SK-N-SH (cell line): ENCODE data around the gene NBEA. TPM values are rescaled to one million over a fixed set of nuclear protein-coding genes. Genes with fewer than 3 reads are reported as not detected.

Experiments
- CTCF ChIA-PET: fragments of 300-600, 350-600 bp; formaldehyde crosslinking; extraction: SDS; loops from one replicate; lab custom pipeline; 2021; lab: Yijun Ruan, JAX
- POLR2A ChIA-PET: fragments of 350-600 bp; sonication (Branson Sonifier 250); formaldehyde crosslinking; extraction: SDS; loops from one replicate; lab custom pipeline; 2020; ENCODE audit warnings: antibody characterized with exemption, inconsistent platforms; lab: Yijun Ruan, JAX
- DNase-seq: peaks from one replicate; pipeline ENCODE4 v3.0.0; 2012
- H2AFZ ChIP-seq: fragments of 200-600 bp; sonication (generic); 2 replicates; pipeline ENCODE4 v1.8.1; 2016; ENCODE audit warnings: antibody characterized with exemption, mild to moderate bottlenecking, low read depth
- H3F3A ChIP-seq: fragments of 200-600 bp; sonication (generic); replicated peaks from 2 replicates; pipeline ENCODE3; 2016; ENCODE audit warnings: antibody characterized with exemption, mild to moderate bottlenecking; ENCODE audit not compliant: insufficient read depth
- H3K27ac ChIP-seq, 2 experiments: fragments of 200-500 bp in 1 of 2; fragments of 200-600 bp in 1 of 2; sonication (Bioruptor generic) in 1 of 2; sonication (generic), shearing (Covaris generic) in 1 of 2; 2 replicates each; pipeline versions ENCODE4 v1.5.1 to v1.6.1; 2014 to 2016; ENCODE audit warnings: low read depth in 2 of 2, inconsistent platforms in 1 of 2, low read length in 1 of 2, mild to moderate bottlenecking in 1 of 2, mixed read lengths in 1 of 2
- H3K27me3 ChIP-seq: fragments of 200-600 bp; sonication (generic), shearing (Covaris generic); 2 replicates; pipeline ENCODE4 v1.6.1; 2016; ENCODE audit warnings: mixed run types; ENCODE audit not compliant: insufficient read depth
- H3K36me3 ChIP-seq, 2 experiments: fragments of 200-500 bp in 1 of 2; fragments of 200-600 bp in 1 of 2; sonication (Bioruptor generic) in 1 of 2; sonication (generic) in 1 of 2; replicated peaks in 1 of 2; 2 replicates each; pipeline versions ENCODE3 to v1.5.1; 2014 to 2016; ENCODE audit warnings: low read length in 1 of 2, mild to moderate bottlenecking in 1 of 2; ENCODE audit not compliant: insufficient read depth in 2 of 2, control insufficient read depth in 1 of 2
- H3K4me1 ChIP-seq, 2 experiments: fragments of 200-500 bp in 1 of 2; fragments of 200-600 bp in 1 of 2; sonication (Bioruptor generic) in 1 of 2; sonication (generic), shearing (Covaris generic) in 1 of 2; 2 replicates each; pipeline versions ENCODE4 v1.5.1 to v1.6.1; 2014 to 2016; ENCODE audit warnings: low read depth in 1 of 2, low read length in 1 of 2, mixed run types in 1 of 2; ENCODE audit not compliant: insufficient read depth in 2 of 2, control insufficient read depth in 1 of 2
- H3K4me2 ChIP-seq: fragments of 200-600 bp; sonication (generic), shearing (Covaris generic); 2 replicates; pipeline ENCODE4 v1.6.1; 2017; ENCODE audit warnings: mixed run types
- H3K4me3 ChIP-seq, 2 experiments: fragments of 200-500 bp in 1 of 2; fragments of 200-600 bp in 1 of 2; sonication (Bioruptor generic) in 1 of 2; sonication (generic), shearing (Covaris generic) in 1 of 2; 2 replicates each; pipeline versions ENCODE4 v1.5.1 to v1.8.1; 2014 to 2016; ENCODE audit warnings: low read depth in 2 of 2, inconsistent platforms in 1 of 2, low read length in 1 of 2, mild to moderate bottlenecking in 1 of 2, mixed read lengths in 1 of 2, moderate library complexity in 1 of 2
- H3K79me2 ChIP-seq: fragments of 200-600 bp; sonication (generic); 2 replicates; pipeline ENCODE4 v1.8.1; 2017; ENCODE audit warnings: mild to moderate bottlenecking; ENCODE audit not compliant: insufficient read depth
- H3K9ac ChIP-seq: fragments of 200-600 bp; sonication (generic); 2 replicates; pipeline ENCODE4 v1.6.1; 2017; ENCODE audit warnings: mixed run types
- H3K9me2 ChIP-seq: fragments of 200-600 bp; sonication (generic); 2 replicates; pipeline ENCODE4 v1.6.1; 2017; ENCODE audit warnings: mixed run types
- H3K9me3 ChIP-seq: fragments of 200-600 bp; sonication (generic); 2 replicates; pipeline ENCODE4 v1.6.1; 2017; ENCODE audit warnings: mixed run types, mild to moderate bottlenecking, moderate library complexity
- H4K20me1 ChIP-seq: fragments of 200-600 bp; sonication (generic); 2 replicates; pipeline ENCODE4 v1.6.1; 2017; ENCODE audit warnings: mild to moderate bottlenecking, mixed run types; ENCODE audit not compliant: insufficient read depth
- ELF1 ChIP-seq: IDR thresholded peaks from 2 replicates; pipeline ENCODE4 v1.4.0; 2012
- EZH2phosphoT487 ChIP-seq: fragments of 200-600 bp; sonication (generic); IDR thresholded peaks from 2 replicates; pipeline ENCODE4 v1.6.1; 2017; ENCODE audit warnings: low read depth, mixed run types, mild to moderate bottlenecking, antibody characterized with exemption, moderate library complexity, borderline replicate concordance
- FOXJ3 ChIP-seq: sonication (generic); formaldehyde crosslinking; IDR thresholded peaks from 2 replicates; pipeline ENCODE4 v1.5.1; 2020; ENCODE audit warnings: mild to moderate bottlenecking, missing genetic modification reagents
- NRF1 ChIP-seq: IDR thresholded peaks from 2 replicates; pipeline ENCODE4 v1.6.1; 2012; ENCODE audit warnings: low read depth, mild to moderate bottlenecking, low read length
- POLR2AphosphoS5 ChIP-seq: IDR thresholded peaks from 2 replicates; pipeline ENCODE4 v1.6.1; 2012; ENCODE audit warnings: low read depth, low read length
- RAD21 ChIP-seq: IDR thresholded peaks from 2 replicates; pipeline ENCODE4 v1.6.1; 2012; ENCODE audit warnings: mild to moderate bottlenecking, low read length
- RCOR1 ChIP-seq: fragments of 150-350 bp; IDR thresholded peaks from 2 replicates; pipeline ENCODE4 v1.6.1; 2017; ENCODE audit warnings: antibody characterized with exemption, low read length
- RFX5 ChIP-seq: IDR thresholded peaks from 2 replicates; pipeline ENCODE4 v1.6.1; 2012; ENCODE audit warnings: mild to moderate bottlenecking, improper control_type of control experiment, low read length
- RXRA ChIP-seq: IDR thresholded peaks from 2 replicates; pipeline ENCODE4 v1.4.0; 2012; ENCODE audit warnings: low read depth, mild to moderate bottlenecking, borderline replicate concordance
- SIN3A ChIP-seq: IDR thresholded peaks from 2 replicates; pipeline ENCODE4 v1.6.1; 2012; ENCODE audit warnings: low read depth, mild to moderate bottlenecking, low read length, moderate library complexity, borderline replicate concordance
- TAF1 ChIP-seq: IDR thresholded peaks from 2 replicates; pipeline ENCODE4 v1.6.1; 2012; ENCODE audit warnings: low read depth, mild to moderate bottlenecking, low read length, moderate library complexity, borderline replicate concordance
- WGBS: methylation state at CpG from one replicate; pipeline ENCODE4 v1.1.6; 2017; ENCODE audit warnings: low lambda C conversion rate; 5-methylcytosine and 5-hydroxymethylcytosine counted together
- polyA plus RNA-seq, 3 experiments: library from polyadenylated mRNA; depleted of rRNA; stranded (reverse); fragments of >200 nt; gene quantifications; 2 replicates each; pipeline ENCODE4 v1.2.3, GENCODE V29; 2012
- TF ChIP-seq, protein P1 (sequence below): fragments of 150-350 bp; IDR thresholded peaks from 2 replicates; pipeline ENCODE4 v1.6.1; 2016; ENCODE audit warnings: mild to moderate bottlenecking, low read depth, low read length
- TF ChIP-seq, protein P2 (sequence below): fragments of 200-600 bp; sonication (generic); IDR thresholded peaks from 2 replicates; pipeline ENCODE4 v1.6.1; 2017; ENCODE audit warnings: antibody characterized with exemption, mild to moderate bottlenecking, moderate library complexity
- TF ChIP-seq, protein P3 (sequence below): IDR thresholded peaks from 2 replicates; pipeline ENCODE4 v1.4.0; 2012; ENCODE audit warnings: low read depth
- TF ChIP-seq, protein P4 (sequence below): IDR thresholded peaks from 2 replicates; pipeline ENCODE4; 2012
- TF ChIP-seq, protein P5 (sequence below): IDR thresholded peaks from 2 replicates; pipeline ENCODE4 v1.4.0; 2012; ENCODE audit warnings: low read depth, borderline replicate concordance
- TF ChIP-seq, protein P6 (sequence below): IDR thresholded peaks from 2 replicates; pipeline ENCODE4 v1.6.1; 2012; ENCODE audit warnings: mild to moderate bottlenecking, low read depth, low read length, moderate library complexity

NBEA gene
- polyA plus RNA-seq, 1 of the 3 experiments (the other 2 are of a cell fraction): 12.3 TPM

DNA sequence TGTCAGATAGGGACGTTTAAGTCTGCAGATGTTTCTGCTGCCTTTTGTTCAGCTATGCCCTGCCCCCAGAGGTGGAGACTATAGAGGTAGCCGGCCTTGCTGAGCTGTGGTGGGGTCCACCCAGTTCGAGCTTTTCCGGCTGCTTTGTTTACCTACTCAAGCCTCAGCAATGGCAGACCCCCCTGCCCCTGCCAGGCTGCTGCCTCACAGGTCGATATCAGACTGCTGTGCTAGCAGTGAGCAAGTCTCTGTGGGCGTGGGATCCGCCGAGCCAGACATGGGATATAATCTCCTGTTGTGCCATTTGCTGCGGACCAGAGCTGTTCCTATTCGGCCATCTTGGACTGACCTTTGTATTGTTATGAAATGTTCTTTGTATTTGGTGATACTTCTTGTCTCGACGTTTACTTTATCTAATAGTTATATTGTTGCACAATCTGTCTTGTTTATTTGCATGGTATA lies 46.3 kb downstream of the NBEA start:
- peaks cover 4% of the 10 kb centered on the region; the same call in 1 of the 2 replicates for H3K79me2 ChIP-seq
- WGBS: 88% methylated on average over 12 of the region's 12 CpGs
- POLR2A ChIA-PET: no interaction called here

More for the DNA sequence above, 46.3 kb downstream of the NBEA start:
- no peak overlapping the region for H3K9ac ChIP-seq
- CTCF ChIA-PET: no interaction called here
- H3K4me3 ChIP-seq: no peak overlapping the region; a peak in 1 of 4 replicates
- no peaks in the 10 kb centered on the region for H3K27me3 ChIP-seq
- no peak overlapping the region for H3K4me2 ChIP-seq
- no peaks in the 10 kb centered on the region for H3K9me2 ChIP-seq
- peaks cover 8% of the 10 kb centered on the region; the same call in 1 of the 2 replicates for H3K9me3 ChIP-seq
- TF ChIP-seq TAF1 (no peak), RCOR1 (no peak), SIN3A (no peak), RFX5 (no peak), ELF1 (no peak), POLR2AphosphoS5 (no peak), EZH2phosphoT487 (no peak), FOXJ3 (CRISPR knock-in tag) (no peak), RAD21 (no peak), NRF1 (no peak), RXRA (no peak)
- TF ChIP-seq, protein P1, sequence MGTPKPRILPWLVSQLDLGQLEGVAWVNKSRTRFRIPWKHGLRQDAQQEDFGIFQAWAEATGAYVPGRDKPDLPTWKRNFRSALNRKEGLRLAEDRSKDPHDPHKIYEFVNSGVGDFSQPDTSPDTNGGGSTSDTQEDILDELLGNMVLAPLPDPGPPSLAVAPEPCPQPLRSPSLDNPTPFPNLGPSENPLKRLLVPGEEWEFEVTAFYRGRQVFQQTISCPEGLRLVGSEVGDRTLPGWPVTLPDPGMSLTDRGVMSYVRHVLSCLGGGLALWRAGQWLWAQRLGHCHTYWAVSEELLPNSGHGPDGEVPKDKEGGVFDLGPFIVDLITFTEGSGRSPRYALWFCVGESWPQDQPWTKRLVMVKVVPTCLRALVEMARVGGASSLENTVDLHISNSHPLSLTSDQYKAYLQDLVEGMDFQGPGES: no peak
- TF ChIP-seq, protein P2, sequence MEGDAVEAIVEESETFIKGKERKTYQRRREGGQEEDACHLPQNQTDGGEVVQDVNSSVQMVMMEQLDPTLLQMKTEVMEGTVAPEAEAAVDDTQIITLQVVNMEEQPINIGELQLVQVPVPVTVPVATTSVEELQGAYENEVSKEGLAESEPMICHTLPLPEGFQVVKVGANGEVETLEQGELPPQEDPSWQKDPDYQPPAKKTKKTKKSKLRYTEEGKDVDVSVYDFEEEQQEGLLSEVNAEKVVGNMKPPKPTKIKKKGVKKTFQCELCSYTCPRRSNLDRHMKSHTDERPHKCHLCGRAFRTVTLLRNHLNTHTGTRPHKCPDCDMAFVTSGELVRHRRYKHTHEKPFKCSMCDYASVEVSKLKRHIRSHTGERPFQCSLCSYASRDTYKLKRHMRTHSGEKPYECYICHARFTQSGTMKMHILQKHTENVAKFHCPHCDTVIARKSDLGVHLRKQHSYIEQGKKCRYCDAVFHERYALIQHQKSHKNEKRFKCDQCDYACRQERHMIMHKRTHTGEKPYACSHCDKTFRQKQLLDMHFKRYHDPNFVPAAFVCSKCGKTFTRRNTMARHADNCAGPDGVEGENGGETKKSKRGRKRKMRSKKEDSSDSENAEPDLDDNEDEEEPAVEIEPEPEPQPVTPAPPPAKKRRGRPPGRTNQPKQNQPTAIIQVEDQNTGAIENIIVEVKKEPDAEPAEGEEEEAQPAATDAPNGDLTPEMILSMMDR: no peak
- TF ChIP-seq, protein P3, sequence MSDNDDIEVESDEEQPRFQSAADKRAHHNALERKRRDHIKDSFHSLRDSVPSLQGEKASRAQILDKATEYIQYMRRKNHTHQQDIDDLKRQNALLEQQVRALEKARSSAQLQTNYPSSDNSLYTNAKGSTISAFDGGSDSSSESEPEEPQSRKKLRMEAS: no peak
- TF ChIP-seq, protein P4, sequence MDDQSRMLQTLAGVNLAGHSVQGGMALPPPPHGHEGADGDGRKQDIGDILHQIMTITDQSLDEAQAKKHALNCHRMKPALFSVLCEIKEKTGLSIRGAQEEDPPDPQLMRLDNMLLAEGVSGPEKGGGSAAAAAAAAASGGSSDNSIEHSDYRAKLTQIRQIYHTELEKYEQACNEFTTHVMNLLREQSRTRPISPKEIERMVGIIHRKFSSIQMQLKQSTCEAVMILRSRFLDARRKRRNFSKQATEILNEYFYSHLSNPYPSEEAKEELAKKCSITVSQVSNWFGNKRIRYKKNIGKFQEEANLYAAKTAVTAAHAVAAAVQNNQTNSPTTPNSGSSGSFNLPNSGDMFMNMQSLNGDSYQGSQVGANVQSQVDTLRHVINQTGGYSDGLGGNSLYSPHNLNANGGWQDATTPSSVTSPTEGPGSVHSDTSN: no peak
- TF ChIP-seq, protein P5, sequence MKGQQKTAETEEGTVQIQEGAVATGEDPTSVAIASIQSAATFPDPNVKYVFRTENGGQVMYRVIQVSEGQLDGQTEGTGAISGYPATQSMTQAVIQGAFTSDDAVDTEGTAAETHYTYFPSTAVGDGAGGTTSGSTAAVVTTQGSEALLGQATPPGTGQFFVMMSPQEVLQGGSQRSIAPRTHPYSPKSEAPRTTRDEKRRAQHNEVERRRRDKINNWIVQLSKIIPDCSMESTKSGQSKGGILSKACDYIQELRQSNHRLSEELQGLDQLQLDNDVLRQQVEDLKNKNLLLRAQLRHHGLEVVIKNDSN: no peak
- TF ChIP-seq, protein P6, sequence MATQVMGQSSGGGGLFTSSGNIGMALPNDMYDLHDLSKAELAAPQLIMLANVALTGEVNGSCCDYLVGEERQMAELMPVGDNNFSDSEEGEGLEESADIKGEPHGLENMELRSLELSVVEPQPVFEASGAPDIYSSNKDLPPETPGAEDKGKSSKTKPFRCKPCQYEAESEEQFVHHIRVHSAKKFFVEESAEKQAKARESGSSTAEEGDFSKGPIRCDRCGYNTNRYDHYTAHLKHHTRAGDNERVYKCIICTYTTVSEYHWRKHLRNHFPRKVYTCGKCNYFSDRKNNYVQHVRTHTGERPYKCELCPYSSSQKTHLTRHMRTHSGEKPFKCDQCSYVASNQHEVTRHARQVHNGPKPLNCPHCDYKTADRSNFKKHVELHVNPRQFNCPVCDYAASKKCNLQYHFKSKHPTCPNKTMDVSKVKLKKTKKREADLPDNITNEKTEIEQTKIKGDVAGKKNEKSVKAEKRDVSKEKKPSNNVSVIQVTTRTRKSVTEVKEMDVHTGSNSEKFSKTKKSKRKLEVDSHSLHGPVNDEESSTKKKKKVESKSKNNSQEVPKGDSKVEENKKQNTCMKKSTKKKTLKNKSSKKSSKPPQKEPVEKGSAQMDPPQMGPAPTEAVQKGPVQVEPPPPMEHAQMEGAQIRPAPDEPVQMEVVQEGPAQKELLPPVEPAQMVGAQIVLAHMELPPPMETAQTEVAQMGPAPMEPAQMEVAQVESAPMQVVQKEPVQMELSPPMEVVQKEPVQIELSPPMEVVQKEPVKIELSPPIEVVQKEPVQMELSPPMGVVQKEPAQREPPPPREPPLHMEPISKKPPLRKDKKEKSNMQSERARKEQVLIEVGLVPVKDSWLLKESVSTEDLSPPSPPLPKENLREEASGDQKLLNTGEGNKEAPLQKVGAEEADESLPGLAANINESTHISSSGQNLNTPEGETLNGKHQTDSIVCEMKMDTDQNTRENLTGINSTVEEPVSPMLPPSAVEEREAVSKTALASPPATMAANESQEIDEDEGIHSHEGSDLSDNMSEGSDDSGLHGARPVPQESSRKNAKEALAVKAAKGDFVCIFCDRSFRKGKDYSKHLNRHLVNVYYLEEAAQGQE: no peak
- no peak overlapping the region for H2AFZ ChIP-seq
- H3K36me3 ChIP-seq: no peaks in the 10 kb centered on the region
- H3K4me1 ChIP-seq: no peaks in the 10 kb centered on the region
- no peaks in the 10 kb centered on the region for H4K20me1 ChIP-seq
- DNase-seq: no peak
- H3F3A ChIP-seq: no peaks in the 10 kb centered on the region
- no peak overlapping the region for H3K27ac ChIP-seq
